GM21723 (cell line): ENCODE data around the gene DHRS9.

Experiments
- ATAC-seq: cut with Tn5 transposase; IDR thresholded peaks from one replicate; pipeline ENCODE4 v1.9.1; 2021; ENCODE audit warnings: mild to moderate bottlenecking, moderate library complexity; ENCODE audit not compliant: unreplicated experiment

DHRS9 gene

DNA sequence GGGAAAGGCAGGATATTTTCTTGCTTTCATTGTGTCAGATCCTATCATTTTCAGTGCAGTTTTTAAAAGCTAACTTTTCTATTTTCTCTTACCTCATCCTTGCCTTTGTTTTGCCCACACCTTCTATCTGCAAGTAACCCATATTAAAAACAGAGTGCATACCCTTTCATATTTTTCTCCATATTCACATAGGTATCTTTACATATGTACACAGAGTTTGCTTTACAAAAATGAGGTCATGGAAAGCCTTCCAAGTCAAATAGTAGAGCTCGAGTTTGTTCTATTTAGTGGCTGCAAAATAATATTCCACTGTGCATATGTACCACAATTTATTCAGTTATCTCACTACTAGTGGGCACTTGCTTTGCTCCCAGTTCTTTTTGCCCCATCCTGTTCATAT is 3.9 kb upstream of the DHRS9 start:
- ATAC-seq, result no peak

- no peak for ATAC-seq
Observed at GRCh38 chr2:169065864-169066517, 3.4 kb upstream of the DHRS9 start.

DNA sequence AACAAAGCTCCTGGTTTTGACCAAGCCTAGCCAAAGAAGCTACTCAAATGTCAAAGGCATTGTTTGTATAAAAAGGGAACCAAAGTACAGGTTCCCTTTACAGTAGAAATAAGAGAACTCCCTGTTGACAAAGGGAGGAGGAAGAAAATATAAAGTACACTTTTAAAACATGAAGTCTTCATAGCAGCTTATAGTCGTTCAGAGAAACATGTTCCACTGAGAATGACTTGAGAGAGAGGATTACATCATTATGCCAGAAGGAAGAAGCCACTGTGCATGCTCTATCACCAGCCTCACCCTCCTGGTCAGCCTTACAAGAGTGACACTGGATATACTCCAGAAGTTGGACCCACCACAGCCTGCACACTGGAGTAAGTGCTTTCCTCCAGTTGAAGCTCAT is 2.5 kb upstream of the DHRS9 start:
- no peak for ATAC-seq

GRCh38 chr2:169069833-169070232 is 470 bp downstream of the DHRS9 start:
- ATAC-seq, result no peak

DNA sequence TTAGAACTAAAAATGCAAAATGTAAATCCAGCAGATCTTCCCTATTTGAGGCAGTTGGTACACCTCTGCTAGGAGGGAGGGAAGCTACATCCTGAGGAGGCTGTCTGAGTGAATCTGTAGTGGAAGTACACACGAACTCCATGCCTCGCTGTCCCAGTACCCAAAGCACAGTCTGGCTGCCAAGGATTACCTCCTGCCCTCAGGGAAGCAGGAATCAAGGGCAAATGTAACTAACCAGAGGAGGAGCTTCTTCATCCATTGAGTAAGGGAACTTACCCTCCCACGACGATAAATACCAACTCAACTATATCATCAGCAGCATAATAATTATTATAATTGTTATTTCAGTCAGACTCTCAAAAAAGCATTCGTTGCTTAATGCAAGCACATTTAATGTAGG is 2.1 kb downstream of the DHRS9 start:
- ATAC-seq, result no peak

DNA sequence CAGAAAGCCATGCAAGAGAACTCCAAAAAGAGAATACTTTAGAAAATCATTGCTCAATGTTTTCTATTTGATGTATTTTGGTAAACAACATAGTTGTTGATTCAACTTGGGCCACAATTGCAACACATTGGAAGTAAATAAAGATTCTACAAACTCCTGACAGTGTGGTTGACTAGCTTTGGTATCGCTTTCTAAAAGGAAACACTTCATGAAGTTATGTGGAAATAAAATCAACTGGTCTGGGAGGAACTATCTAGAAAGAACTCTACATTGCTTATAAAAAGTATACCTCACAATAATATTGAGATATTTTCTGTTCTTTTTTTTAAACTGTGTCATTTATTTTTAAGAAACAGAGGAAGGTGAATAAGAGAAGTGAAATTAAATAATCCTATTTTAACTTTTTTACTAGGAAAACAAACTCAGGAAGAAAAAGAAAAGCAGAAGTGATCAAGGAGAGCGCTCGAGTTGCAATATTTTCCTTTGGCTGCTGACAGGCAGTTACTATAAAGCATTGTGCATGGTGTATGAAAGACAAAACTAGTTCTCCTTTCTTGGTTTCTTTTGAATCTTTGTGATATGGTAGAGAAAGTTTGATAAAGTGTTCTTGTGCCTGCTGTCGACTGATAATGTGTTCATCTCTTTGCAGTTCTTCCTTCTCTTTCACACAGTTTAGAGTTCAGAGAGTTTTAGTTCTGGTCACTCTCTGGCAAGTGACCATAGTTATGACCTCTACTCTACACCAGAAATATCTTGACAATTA is 3.0 kb downstream of the DHRS9 start:
- peak; percentile 52 for ATAC-seq

- no peak for ATAC-seq
Observed at GRCh38 chr2:169073211-169073962, 4.0 kb downstream of the DHRS9 start.

GRCh38 chr2:169073963-169074751 is 4.8 kb downstream of the DHRS9 start:
- ATAC-seq, result peak; percentile 56

DNA sequence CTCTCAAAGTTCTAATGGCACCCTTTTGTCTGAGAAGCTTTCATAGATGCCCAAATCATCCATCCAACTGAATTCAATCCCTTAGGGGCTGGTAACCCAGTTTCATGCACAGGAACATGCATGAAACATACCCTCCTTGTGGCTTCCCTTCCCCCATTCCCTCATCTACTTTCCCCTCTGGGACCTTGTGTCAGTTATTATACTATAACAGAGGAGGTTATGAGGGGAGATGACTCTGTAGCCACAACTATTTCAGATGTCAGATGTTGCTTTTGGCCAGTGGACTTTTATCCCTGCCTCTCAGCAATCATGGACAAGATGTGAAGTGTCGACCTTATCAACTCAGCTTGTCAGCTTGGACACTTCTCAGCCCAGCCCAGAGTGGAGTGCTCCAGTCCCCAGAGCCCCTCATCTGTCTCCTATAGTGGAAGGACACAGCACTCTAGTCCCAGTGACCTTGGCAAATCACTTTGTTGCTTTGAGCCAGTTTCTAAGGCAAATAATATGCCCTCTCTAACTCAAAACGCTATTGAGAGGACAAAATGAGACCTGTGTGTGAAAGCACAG is 8.4 kb downstream of the DHRS9 start:
- no peak for ATAC-seq

GRCh38 chr2:169080250-169081069 is 11.1 kb downstream of the DHRS9 start:
- no peak for ATAC-seq

GRCh38 chr2:169081551-169081950 is 12.2 kb downstream of the DHRS9 start:
- no peak for ATAC-seq

DNA sequence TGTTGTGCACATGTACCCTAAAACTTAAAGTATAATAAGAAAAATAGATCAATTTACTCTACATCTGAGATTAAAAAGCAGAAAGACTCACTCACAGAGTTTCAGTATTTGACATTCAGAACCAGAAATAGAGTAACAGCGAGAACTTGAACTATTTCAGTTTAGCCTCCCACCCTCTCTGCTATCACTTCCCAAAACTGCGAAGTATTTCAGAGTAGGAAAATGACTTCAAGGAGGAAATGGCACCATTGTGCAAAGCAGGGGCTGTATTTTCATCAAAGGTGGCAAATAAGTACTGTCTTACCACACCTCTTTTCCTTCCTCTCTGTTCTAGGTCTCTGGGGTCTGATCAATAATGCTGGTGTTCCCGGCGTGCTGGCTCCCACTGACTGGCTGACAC is 13.6 kb downstream of the DHRS9 start:
- peak; percentile 86 for ATAC-seq

- no peak for ATAC-seq
Observed at GRCh38 chr2:169086893-169087467, 17.6 kb downstream of the DHRS9 start.

DNA sequence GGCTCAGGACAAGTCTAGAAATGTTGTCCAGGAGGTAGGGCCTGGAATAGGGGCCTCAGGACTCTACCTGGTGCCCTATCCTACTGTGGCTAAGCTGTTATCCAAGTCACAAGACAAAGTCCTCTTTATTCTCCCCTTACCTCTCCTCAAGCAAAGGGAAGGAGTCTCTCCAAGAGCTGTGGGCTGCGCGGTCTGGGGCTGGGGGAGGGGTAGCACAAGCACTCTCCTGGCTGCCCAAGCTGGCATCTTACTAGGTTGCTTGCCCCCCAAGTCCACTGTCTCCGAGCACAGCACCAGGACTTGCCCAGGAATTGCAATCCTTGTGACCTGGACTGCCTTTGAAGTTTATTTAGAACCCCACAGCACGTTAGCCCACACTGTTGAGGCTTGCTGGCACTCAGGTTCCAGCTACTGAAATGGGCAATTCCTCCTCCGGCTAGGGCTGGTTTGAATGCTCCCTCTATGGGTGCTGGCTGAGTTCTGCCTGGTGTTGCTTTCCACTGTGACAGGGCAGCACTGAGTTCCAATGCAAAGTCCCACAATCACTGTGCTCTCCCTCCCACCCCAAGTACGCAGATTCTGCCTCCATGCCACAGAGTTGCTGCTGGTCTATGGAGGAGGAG is 18.5 kb downstream of the DHRS9 start:
- no peak for ATAC-seq

DNA sequence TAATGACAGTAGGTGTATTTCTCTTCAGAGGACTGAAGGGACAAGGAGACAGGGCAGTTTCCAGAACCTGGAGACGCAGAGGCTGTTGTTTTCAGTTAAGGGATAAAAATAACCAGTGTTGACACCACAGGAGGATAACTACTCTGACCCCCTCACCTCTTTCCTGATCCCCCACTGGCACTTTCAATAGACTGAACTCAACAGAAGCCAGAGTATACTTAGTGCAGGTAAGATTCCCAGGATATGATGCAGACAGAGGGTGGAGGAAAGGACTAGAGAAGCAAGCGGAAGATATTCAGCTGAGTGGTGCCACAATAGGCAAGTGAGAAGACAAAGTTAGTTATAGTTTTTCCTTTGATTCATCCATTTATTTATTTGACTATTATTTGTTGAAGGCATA is 19.8 kb downstream of the DHRS9 start:
- ATAC-seq, result no peak

GRCh38 chr2:169090133-169090820 is 20.9 kb downstream of the DHRS9 start:
- no peak for ATAC-seq

DNA sequence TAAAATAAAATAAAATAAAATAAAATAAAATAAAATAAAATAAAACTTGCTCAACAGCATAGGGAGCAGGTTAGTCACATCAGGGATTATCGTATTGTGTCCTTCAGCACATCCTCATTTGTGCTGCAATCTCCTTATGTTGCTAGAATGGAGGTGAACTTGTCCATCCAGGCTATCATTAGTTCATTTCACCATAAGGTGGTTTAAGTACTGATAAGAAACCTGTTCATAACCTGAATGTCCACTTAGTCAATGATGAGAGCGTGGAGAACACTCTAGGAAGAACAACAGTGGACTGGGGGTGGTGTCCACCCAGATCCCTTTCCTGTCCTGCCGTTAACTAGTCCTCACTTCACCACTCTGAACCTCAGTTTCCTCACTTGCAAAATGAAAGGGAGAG is 21.9 kb downstream of the DHRS9 start:
- ATAC-seq, result no peak

- ATAC-seq, result no peak
Observed at GRCh38 chr2:169091761-169092519, 22.6 kb downstream of the DHRS9 start.
